CD4-positive, alpha-beta T cell treated with Interleukin-6 at 100 ng/mL for 8 hours (primary cell): ENCODE data around the gene PPFIA4.

Source experiments
- DNase-seq: peaks from one replicate; pipeline ENCODE4 v3.0.0-alpha.2; 2020; ENCODE audit warnings: mixed read lengths, low spot score

The PPFIA4 gene

DNA sequence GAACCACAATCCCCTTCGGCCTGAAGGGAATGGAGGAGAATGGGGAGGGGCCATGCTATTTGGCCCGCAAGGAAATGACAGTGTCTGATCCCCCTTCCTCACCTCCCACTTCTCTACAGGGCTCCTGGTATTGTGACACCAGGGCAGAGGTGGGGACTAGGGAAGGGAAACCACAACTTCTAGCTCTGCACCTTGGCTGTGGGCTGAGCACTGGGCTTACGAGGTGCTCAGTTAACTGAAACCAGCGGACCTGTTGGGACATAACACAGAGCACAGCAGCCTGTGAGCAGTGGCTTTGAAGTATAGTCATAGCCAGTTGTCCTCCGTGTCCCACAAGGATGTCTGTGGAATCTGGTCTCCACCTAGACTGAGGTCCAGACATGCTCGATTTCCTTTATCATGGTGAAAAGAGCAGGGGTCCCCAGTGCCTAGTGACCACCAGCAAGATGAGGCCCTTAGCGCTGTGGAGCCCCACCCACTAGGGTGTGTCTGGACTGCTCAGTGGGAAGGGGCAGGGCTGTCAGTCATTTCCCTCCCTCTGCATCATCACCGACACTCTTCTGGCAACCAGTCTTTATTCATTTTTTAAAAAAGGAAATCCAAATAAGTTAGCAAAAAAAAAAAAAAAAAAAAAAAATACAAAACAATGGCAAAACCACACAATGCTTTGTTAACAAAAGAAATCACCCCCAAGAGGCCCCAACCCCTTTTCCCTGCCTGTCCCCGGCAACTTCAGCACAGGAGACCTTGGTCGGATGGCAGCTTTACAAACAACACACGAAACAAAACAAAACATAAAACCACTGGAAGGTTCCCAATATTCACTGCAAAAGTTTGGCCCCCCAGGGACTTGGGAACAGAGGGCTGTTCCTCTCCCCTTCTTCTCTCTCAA, 56.5 kb downstream of the PPFIA4 start:
- no peak for DNase-seq

DNA sequence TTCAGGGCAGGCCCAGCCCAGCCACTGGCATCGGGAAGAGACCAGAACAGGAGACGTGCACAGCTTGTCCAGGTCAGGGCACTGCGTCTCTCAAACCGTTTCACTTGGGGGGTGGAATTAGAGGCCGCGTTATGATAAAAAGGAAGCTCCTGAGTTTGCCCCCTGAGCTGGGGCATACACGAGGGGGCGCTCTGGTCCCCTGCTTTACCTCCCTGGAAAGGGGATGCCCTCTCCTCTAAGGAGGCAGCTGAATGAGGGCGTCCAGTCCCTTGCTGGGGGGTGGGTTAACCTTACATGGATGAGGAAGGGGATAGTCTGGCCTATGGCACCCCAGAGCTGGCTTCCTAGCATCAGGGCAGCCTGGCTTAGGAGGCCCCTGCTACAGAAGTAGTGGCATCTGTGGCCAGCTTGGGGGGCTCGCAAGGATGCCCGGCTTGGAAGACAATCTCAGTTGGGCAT, 57.2 kb downstream of the PPFIA4 start:
- no peak for DNase-seq

DNA sequence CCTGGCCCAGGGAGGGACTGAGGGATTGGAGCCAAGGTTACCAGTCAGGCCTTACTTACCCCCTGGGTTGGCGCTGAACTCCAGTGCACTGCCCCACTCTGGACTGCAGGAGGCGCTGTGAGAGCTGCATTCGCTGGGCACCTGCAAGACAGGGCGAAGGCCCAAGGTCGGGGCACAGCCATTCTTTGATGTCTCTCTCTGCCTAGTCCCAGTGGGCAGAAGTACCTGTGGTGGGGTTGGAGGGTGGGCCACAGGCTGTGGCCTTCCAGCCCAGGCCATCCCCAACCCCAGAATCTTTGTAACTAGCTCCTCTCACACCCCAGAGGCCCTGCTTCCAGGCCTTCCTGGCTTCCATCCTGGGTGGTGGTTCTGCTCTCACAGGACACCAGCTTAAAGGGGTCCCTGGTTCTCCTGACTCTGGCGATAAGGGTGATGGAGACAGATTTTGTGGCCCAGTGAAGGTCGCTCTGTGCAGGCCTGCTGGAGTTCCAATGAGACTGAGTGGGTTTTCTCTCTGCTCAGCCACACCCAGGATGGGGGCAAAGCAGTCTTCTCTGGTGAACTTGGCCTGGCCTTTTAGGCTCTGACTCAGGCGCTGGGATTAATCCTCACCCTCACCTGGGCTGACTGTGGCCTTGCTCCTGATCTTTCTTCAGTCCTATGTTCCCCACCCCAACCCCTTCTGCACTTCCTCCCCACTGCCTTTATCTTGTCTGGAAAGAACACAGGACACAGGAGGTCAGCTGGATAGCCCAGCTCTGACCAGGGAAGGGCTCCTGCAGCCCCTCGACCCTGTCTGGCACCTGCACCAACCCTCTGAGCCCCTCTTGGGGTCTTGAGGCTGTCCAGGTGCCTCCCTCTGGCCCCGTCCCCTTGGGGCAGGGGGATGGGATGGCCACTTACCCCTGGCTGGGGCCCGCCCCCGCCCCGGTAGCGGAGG, 58.6 kb downstream of the PPFIA4 start:
- DNase-seq, result no peak

DNA sequence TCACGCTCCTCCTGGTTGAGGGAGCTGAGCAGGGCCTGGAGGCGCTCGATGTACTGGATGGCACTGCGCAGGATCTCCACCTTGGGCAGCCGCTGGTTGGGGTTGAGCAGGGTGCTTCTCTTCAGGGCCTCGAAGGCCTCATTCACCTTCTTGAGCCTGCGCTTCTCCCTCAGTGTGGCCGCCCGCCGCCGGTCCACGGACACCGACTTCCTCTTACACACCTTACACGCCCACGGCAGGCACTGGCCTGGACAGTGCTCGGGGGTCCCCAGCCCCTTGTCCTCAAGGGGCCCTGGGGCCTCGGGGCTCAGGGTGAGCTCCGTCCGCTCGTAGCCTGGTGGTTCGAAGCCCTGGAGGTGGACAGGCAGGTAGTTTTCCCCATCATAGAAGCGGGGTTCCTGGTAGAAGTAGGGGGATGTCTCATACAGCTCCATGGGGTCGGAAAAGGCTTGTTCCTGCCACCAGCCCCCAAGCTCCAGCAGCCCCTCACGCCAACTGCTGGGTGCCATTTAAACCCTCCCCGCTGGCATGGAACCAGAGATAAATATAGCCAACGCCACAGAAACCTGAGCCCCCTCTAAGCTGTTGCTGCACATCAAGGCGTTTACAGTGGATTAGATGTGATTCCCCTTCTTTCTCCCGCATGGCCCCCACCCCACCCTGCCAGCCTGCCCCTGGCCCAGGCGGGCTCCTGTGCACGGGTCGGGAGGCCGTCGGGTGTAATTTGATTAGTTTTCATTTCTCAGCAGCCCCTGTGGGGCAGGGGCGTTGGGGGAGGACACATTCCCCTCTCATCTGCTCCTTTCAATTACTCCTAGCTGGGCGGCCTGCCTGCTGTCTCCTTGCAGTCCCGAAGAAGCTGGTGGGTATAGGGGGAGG, 59.5 kb downstream of the PPFIA4 start, which contains the start of gene MYOG:
Gene MYOG, minus strand, starts transcription at position 485 of the 879 bp plus-strand sequence. Its CDS starts 51 bp downstream, at position 434.
- DNase-seq, result no peak

DNA sequence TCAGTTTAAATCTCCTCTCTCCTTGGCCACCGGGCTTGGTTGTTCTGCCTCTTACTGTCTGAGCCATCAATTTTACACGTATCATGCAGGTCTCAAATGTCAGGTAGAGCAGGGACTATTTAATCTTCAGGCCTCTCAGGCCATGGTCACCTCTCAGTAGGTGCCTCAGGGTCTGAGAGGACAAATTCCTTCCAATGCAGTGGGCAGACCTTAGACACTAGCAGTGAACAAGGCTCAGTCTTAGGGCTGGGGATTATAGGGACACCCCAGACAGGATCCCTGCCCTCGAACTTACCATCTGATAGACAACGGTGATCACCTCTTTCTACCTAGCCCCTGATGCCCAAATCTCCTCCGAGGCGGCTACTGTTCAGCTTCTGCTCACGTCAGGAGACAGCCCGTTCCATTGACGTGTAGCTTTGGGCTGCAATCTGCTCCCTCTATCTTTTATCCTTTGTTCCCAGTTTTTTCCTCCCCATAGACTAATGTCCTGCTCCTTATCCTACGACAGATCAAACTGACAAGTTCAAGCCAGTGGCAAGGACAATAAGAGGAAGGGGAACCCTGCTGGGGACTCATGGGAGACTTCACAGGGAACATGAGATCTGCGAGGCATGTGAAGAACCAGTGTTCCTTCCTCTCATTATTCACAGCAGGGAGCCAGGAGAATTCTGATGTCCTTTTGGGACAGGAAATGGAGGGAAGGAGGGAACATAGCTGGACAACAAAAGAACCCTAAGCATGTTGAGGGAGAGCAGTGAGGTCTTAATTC, 60.9 kb downstream of the PPFIA4 start:
- no peak for DNase-seq

DNA sequence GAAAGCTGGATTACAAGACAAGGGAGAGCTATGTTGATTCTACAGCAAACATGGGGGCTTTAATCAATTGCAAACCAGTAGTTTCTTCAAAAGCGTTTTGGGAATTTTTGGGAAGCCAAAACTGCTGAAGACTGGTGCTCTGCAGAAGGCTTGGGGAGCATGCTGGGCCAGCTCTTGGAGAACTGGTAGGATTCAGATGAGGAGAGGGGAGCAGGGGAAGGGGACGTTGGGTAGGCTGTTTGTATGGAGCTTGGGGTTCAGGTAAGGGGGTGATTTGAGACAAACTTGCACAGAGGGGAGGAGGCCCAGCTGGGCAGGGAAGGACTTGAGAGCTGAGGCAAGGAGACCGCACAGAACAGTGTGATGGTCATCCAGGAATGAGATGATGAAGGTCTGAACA, 62.1 kb downstream of the PPFIA4 start:
- DNase-seq, result no peak

DNA sequence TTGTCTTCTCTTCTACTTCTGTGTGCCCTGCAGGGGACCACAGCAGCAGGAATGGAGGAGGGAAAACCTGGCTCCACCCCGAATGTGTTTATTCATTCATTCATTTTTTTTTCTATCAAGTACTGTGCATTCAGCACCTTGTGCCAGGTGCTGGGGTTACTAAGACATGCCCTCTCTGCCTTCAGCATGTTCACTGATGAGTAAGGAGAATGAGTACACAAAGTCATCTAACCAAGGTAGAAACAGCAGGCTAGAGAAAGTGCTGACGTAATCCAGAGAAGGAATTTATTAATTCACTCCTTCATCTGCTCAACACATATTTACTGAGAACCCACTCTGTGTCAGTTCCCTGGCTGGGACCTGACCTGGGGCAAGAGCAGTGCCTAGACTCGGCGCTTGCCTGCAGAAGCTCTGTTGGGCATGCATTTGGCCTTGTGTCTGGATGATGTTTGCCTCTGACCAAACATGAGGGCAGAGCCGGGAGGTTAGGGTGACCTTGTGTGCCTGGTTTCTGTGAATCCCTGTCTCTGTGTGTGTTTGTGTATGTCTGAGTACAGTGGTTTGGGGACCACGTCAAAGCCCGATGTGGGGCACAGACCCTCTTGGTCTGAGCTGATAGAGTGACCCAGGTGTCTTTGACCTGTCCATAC, 62.8 kb downstream of the PPFIA4 start:
- DNase-seq, result no peak

DNA sequence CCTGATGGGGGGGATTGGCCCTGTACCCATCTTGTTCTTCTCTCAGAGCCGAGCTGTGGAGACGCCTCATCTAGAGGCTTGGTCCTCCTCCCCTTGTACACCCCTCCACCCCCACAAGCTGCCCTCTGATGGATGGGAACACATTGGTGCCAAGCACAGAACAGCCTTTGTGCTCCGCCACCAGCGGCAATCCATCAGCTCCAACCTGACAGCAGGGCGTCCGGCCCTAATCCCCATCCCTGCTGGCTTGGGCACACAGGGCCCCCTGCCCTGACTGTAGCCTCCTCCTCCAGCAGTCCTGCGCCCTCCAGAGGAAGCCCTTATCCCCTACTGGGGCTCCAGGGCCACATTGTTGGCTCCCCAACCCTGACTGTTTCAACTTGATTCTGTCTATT, 63.4 kb downstream of the PPFIA4 start:
- no peak for DNase-seq

DNA sequence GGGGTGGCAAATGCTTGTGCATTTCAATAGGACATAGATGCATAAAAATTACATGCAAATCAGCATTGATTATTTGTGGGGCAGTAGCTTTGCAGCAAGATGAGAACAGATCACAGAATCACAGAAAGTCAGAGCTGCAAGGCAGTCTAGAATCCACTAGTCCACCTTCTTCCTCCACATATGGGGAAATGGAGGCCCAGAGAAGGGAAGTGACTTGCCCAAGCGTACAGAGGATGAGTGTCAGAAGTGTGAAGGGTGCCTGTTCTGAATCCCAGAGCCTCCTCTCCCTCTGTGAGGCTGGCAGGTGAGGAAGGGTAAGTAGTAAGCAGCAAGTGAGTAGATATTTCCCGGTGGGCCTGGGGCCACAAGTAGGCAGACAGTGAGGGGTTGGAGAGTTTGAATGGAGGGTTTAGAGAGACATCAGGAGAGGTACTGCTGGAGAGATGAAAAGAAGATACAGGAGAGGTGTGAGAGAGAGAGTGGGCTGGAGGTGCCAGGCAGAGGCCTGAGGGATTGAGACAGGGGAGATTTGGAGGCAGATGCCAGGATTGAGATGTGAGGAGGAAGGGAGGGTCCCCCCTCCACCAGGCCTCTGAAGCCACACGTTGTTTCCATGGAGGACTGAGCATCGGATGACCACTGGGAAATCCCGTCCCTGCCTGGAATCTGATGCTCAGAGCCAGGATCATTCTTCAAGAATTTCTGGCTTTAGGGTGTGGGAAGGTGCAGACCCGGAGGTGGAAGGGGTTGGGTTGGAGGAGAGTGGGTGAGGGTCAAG, 64.3 kb downstream of the PPFIA4 start:
- DNase-seq, result no peak

DNA sequence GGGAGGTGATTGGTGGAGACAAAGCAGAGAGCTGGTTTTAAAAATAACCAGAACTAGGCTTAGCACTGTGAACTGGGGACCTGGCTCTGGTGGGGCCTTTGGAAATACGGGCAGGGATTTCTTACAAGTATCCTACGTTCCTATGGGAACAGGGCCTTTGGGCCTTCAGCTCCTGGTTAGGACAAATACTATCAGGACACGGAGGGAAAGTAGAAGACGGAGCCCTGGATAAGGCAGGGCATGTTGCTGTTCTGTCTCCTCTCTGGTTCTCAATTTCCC, 64.8 kb downstream of the PPFIA4 start:
- DNase-seq, result no peak

DNA sequence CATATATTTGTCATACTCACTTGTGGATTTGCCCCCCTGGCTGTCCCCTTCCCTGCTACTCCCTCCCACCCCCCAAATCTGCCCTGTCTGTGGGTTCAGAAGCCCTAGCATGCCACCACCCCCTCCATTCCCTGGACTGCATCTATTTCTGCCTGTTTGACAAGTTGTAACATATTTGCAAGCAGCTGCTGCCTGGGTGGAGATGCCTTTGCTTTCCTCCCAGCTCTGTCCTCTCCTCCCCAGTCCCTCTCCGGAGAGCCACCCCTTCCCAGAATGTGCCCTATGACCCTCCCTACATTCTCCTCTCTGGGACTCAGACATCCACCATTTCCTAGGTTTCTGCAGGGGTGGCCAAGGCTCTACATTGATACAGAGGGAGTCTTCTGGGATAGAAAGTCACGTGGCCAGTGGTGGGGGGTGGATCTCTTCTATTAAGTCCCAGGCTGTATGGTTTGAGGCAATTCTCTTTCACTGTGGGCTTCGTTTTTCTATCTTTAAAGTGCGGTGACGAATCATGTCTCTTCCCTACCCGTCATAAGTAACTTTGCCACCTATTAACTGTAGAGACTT, 65.6 kb downstream of the PPFIA4 start:
- DNase-seq, result no peak

DNA sequence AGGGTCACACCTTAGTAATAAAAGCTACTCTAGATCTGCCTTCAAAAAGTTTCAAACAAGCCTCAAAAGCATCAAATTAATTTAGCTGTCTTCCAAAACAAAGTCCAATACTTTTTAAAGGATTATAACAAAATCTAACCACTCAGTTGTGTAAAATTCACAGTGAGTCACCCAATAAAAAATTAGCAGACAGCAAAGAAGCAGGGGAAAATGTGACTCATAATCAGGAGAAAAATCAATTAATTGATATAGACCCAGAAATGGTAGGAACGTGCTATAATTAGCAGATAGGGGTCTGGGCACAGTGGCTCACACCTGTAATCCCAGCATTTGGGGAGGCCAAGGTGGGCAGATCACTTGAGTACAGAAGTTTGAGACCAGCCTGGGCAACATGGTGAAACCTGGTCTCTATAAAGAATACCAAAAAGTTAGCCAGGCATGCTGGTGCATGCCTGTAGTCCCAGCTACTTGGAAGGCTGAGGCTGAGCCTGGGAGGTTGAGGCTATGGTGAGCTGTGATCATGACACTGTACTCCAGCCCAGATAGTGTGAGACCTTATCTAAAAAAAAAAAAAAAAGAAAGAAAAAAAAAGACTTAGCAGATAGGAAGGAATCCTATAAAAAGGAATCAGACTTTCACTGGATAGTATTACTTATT, 67.6 kb downstream of the PPFIA4 start:
- DNase-seq, result no peak

DNA sequence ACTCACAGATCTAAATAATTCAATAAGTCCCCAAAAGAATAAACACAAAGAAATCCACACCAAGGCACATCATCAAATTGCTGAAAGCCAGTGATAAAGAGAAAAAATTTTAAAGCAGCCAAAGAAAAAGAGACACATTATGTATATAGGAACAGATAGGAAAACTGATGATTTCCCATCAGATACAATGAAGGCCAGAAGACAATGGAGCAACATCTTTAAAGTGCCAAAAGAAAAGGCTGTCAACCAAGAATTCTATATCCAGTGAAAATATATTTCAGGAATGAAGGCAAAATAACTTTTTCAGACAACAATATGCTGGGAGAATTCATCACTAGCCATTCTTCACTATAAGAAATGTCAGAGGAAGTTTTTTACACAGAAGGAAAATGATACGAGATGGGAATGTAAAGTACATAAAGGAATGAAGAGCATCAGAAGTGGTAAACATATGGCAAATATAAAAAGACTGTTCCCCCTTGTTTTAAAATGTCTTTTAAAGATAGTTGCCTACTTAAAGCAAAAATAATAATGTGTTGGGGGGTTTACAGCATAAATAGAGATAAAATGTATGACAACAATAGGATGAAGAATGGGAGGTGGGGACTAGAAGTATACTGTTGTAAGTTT, 68.9 kb downstream of the PPFIA4 start:
- no peak for DNase-seq

DNA sequence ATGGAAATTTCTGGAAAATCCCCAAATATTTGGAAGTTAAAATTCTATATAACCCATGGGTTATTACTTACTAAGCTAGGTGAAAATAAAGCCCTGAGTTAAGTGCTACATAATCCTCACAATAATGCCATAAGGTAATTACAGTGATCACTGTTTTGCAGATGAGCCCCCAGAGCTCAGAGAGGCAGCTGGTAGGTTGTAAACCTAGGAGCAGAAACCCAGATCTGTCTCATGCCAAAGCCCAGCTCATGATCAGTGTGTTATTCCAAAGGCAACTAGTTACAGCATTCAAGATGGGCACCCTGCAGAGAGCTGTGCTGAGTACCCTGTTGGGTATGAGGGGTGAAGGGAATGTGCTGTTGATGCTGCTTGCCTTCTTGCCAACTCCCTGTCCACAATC, 70.3 kb downstream of the PPFIA4 start:
- no peak for DNase-seq

DNA sequence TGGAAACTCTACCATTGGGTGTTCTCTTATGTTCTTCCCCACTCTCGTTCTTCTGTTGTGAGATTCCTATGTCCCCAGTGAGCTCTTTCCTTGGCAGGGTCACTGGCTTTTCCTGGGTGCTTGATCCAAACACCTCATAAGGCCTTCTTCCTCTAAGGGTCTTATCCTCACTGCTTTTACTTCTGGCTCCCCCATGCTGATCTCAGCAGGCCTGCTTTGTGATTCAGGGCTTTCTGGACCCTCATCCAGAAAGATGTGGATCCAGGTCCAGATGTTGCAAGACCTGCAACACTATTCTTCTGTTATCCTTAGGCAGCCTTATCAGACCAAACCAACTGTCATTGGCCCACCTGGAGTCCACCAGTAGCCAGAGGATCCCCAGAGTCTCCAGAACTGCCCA, 70.7 kb downstream of the PPFIA4 start:
- no peak for DNase-seq

DNA sequence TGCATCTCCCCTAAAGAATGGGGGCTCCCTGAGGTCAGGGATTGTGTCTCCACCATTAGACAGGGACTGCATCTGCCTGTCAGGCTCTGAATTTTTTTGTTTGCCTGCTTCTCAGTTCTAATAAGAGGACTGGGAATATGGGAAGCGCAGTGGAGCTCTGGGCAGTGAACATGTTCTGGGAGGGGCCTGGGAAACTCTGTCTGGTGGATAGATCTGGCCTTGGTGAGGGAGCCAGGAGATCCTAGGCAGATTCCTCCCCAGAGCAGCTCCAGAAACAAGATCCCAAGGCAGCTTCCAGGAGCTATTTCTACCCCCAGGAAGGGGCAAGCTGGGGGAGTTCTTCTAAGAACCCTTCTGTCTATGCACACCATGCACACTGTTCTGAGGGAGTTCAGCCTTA, 72.2 kb downstream of the PPFIA4 start:
- DNase-seq, result no peak

DNA sequence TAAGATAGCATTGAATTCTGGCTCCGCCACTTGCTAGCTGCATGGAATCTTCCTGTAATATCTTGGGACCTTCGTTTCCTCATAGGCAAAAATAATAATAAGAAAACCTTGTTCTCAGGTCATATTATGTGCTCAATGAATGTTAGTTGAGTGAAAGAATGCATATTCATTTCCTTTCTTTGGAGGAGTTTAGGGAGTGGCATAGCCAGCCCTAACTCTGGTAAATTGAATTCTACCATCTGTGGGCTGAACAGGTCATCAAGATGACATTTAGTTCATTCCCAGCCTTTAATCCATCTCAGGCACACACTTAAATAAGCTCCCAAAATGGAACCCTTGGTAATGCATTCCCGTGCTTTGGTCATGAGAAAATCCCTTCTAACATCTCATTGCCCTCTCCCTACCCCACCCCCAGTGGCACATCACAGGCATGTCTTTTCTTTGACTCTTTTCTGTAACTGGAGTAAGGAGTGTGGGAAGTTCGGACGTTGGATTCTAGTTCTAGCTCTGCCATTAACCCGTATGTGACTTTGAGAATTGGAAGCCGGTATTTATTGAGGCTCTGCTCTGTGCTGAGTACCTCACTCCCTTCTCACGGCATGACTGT, 72.7 kb downstream of the PPFIA4 start:
- DNase-seq, result no peak
